Lower lobe of right lung (tissue), 2 donors: Measurements from ENCODE around the gene FASN. TPM values are rescaled to one million over a fixed set of nuclear protein-coding genes. Genes with fewer than 3 reads are reported as not detected.
"Not testable (repeated sequence)": the region's sequence is repeated elsewhere in the genome, so short reads cannot be mapped to it uniquely, and the experiment has no call there.

ENCODE experiments used
- ATAC-seq, 2 donors: fragments of 200-7000 bp; cut with Tn5 transposase; one replicate each; pipeline ENCODE4 v1.9.1; 2020 to 2022; ENCODE audit warnings: mild to moderate bottlenecking in 2 of 2, moderate library complexity in 2 of 2
- DNase-seq: peaks from one replicate; pipeline ENCODE4 v3.0.0-alpha.2; 2020
- H3K27ac ChIP-seq: fragments of 200-600 bp; one replicate; pipeline ENCODE4 v1.8.0; 2022
- H3K27me3 ChIP-seq: fragments of 200-600 bp; one replicate; pipeline ENCODE4 v1.8.0; 2022; ENCODE audit warnings: low read depth
- H3K36me3 ChIP-seq: fragments of 200-600 bp; one replicate; pipeline ENCODE4 v1.8.0; 2022; ENCODE audit warnings: mild to moderate bottlenecking
- H3K4me1 ChIP-seq: fragments of 200-600 bp; one replicate; pipeline ENCODE4 v1.8.0; 2022
- H3K4me3 ChIP-seq: fragments of 200-600 bp; one replicate; pipeline ENCODE4 v1.8.0; 2022; ENCODE audit warnings: mild to moderate bottlenecking
- H3K9me3 ChIP-seq: fragments of 200-600 bp; one replicate; pipeline ENCODE4 v1.8.0; 2022
- intact Hi-C: fragments of 100-400 bp; cut with DNase I; formaldehyde crosslinking; loops from one replicate; pipeline ENCODE4 v1.11.0; 2022
- long read RNA-seq: library from polyadenylated mRNA; unstranded; transcript quantifications from one replicate; pipeline ENCODE4 v2.0.0, GENCODE V29; 2021
- total RNA-seq: library from RNA; stranded (reverse); fragmentation: NEBNext Ultra II Directional; extraction: Animal tissue kit (Norgen Biotek cat#: 25700); gene quantifications from one replicate; pipeline ENCODE4 v1.2.1, GENCODE V29; 2021
- TF ChIP-seq, protein P1 (sequence below): fragments of 200-600 bp; IDR thresholded peaks from one replicate; pipeline ENCODE4 v1.8.0; 2022; ENCODE audit warnings: antibody characterized with exemption, mild to moderate bottlenecking
- donor health status: DM: no; HTN: yes; CAD: no; lungs with severe emphysema.

The FASN gene
- 302 TPM for total RNA-seq
- long read RNA-seq, full-length matches to known transcripts = 11 of 148 reads
- long read RNA-seq, partial matches to known transcripts = 105 of 148 reads
- long read RNA-seq, other reads (novel, unspliced or antisense) = 32 of 148 reads

DNA sequence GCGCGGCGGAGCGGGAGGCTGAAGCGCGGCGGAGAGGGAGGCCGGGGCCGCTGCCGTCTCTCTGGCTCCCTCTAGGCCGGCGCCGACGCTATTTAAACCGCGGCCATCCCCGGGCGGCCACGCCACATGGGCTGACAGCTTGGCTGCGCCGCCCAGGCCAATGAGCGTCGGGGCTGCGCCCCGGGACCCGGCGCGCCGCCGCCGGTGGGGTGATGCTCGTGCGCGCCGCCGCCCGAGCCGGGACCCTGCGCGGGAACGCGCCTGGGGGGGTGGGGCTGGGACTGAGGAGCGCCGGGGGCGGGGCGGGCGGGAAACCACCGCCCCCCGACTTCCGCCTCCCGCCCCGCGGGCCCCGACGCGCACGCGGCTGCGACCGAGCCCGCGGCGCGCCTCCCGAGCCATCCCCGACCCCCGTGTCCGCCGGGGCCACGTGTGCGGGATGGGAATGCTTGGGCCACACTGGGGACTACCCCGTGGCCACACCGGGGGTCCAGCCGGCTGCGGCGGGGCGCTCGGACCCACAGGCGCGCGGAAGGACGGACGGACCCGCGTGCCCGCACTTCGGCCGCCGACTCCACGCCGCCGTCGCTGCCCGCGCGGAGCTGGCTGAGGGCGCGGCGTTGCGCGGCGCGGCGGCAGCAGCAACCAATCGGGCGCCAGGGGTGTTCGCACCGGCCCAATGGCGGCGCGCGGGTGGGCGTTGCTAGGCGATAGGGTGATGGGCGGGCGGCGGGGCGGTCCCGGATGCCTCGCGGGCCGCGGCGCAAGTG lies at the start of gene FASN:
Gene FASN, minus strand, starts transcription at position 68 of the 770 bp plus-strand sequence. CDS start 1,791 bp downstream, outside the sequence.
- ATAC-seq = peak; percentile 89 to 90
- peak; percentile 96 for DNase-seq
- intact Hi-C loops = no loop called here
- peak within 1 kb of the TSS; percentile 80 for H3K4me3 ChIP-seq
- peaks cover 31% of the 10 kb centered on the region for H3K36me3 ChIP-seq
- peaks cover 52% of the 10 kb centered on the region for H3K4me1 ChIP-seq
- H3K27me3 ChIP-seq = no peaks in the 10 kb centered on the region
- peak within 1 kb of the TSS; percentile 96 for H3K27ac ChIP-seq
- no peaks in the 10 kb centered on the region for H3K9me3 ChIP-seq
- TF ChIP-seq, protein P1, sequence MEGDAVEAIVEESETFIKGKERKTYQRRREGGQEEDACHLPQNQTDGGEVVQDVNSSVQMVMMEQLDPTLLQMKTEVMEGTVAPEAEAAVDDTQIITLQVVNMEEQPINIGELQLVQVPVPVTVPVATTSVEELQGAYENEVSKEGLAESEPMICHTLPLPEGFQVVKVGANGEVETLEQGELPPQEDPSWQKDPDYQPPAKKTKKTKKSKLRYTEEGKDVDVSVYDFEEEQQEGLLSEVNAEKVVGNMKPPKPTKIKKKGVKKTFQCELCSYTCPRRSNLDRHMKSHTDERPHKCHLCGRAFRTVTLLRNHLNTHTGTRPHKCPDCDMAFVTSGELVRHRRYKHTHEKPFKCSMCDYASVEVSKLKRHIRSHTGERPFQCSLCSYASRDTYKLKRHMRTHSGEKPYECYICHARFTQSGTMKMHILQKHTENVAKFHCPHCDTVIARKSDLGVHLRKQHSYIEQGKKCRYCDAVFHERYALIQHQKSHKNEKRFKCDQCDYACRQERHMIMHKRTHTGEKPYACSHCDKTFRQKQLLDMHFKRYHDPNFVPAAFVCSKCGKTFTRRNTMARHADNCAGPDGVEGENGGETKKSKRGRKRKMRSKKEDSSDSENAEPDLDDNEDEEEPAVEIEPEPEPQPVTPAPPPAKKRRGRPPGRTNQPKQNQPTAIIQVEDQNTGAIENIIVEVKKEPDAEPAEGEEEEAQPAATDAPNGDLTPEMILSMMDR = peak; percentile 44

DNA sequence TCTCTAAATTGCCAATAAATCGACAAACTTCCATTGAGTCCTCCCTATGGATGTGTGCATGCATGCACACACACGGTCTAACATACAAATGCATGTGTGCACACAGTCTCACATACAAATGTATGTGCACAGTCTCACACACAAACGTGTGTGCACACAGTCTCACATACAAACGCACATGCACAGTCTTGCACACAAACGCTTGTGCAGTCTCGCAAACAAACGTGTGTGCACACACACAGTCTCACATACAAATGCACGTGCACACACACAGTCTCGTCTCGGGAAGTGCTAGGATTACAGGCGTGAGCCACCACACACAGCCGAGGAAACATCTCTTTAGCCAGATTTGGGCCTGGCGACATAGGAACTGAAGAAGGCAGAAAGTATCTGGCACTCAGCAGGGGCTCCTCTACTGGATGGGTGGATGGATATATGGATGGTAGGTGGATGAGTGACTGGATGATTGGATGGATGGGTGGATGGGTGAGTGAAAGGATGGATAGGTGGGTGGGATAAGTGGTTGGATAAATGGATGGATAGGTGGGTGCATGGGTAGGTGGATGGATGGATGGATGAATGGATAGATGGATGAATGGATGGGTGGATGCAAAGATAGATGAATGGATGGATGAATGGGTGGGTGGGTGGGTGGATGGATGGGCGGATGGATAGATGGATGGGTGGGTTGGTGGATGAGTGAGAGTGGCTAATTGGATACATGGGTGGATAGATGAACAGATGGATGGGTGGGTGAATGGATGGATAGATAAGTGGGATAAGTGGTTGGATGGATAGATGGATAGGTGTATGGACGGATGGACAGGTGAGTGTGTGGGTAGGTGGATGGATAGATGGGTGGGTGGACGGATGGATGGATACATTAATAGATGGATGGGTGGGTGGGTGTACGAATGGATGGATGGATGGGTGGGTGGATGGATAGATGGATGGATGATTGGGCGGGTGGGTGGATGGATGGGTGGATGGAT lies 48.9 kb upstream of the FASN start:
- Histone ChIP-seq H3K4me1 (no peaks in the 10 kb centered on the region), H3K27me3 (no peaks in the 10 kb centered on the region), H3K9me3 (no peaks in the 10 kb centered on the region), H3K27ac (no peak overlapping the region), H3K4me3 (no peak overlapping the region), H3K36me3 (no peaks in the 10 kb centered on the region)
- ATAC-seq (no peak), DNase-seq (no peak)
- TF ChIP-seq, protein P1 = no peak
- intact Hi-C loops = no loop called here

DNA sequence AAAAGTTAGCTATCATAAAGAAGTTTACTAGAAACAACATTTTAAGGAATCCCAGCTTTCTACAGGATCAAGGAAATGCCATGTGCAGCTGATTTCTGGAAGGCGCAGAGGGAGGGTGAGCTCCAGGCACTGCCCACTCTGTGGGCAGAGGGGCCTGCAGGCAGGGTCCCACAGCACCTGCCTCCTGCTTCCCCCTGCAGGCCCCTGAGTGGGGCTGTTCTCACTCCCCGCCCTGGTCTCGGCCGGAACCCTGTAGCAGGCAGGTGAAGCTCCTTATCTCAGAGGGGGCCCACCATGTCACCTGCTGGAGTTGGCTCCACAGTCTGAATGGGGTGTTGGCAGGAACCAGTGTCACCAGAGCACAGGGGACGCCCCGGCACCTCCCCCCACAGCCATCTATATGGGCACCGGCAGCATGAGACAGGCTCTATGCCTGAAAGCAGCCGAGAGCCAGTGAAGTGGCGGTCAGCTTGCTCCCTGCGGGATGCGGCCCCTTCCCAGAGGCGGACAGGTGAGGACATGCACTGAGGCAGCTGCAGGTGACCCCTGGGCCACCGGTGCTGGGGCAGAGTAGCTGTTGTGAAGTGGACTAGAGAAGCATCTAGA lies 47.6 kb upstream of the FASN start:
- DNase-seq = no peak
- no peak overlapping the region for H3K27ac ChIP-seq
- peak in 1 of 2 donors; percentile 35 for ATAC-seq
- no peaks in the 10 kb centered on the region for H3K27me3 ChIP-seq
- H3K4me1 ChIP-seq = no peaks in the 10 kb centered on the region
- no peaks in the 10 kb centered on the region for H3K36me3 ChIP-seq
- no peaks in the 10 kb centered on the region for H3K9me3 ChIP-seq
- intact Hi-C loops = no loop called here
- H3K4me3 ChIP-seq = no peak overlapping the region
- TF ChIP-seq, protein P1 = no peak

DNA sequence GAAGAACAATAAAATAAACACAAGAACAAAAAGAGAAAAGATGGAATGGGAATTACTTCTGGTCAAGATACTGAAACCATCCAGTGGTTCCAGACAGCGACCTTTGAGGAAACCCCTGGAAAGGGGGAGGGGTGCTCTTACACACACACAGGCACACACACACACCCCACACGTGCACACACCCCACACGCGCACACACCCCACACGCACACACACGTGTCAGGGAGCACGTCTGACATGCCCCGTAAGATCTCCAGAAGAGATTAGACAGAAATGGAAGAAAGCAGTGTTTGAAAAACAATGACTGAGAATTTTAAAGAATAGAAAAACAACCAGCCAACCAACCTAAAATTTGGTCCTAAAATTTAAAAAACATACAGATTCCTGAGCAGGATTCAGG lies 45.3 kb upstream of the FASN start:
- Histone ChIP-seq H3K36me3 (no peaks in the 10 kb centered on the region), H3K27ac (no peak overlapping the region), H3K27me3 (no peaks in the 10 kb centered on the region), H3K9me3 (no peaks in the 10 kb centered on the region), H3K4me3 (no peak overlapping the region), H3K4me1 (no peaks in the 10 kb centered on the region)
- no peak for ATAC-seq
- intact Hi-C loops = no loop called here
- TF ChIP-seq, protein P1 = no peak
- DNase-seq = no peak

DNA sequence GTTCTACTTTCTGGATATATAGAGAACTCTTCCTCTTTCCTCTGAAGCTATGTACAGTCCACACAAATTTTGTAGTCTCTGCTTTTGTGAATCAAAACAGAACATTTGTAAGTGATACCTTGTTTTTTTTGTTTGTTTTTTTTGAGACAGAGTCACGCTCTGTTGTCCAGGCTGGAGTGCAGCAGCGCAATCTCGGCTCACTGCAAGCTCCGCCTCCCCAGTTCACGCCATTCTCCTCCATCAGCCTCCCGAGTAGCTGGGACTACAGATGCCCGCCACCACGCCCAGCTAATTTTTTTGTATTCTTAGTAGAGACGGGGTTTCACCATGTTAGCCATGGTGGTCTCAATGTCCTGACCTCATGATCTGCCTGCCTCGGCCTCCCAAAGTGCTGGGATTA lies 41.9 kb upstream of the FASN start:
- intact Hi-C loops, H3K27ac ChIP-seq, ATAC-seq, H3K4me3 ChIP-seq, H3K4me1 ChIP-seq, DNase-seq, H3K9me3 ChIP-seq, H3K27me3 ChIP-seq, H3K36me3 ChIP-seq: not testable (repeated sequence)
